K562 (cell line): ENCODE results near the gene SCP2. TPM values are rescaled to one million over a fixed set of nuclear protein-coding genes. Genes with fewer than 3 reads are reported as not detected.

Experiments used
- ATAC-seq: fragments of 200-7000 bp; cut with Tn5 transposase; 3 replicates; pipeline ENCODE4 v1.9.1; 2020; ENCODE audit warnings: moderate library complexity
- BruUV-seq: library from RNA; stranded (reverse); fragments of 400-500 nt; replicated peaks from 2 replicates; lab custom pipeline; 2021; lab: Mats Ljungman, UMichigan
- CTCF ChIA-PET: fragments of 300-600 bp; formaldehyde crosslinking; extraction: SDS; loops from one replicate; lab custom pipeline; 2021; ENCODE audit warnings: low intra/inter-chr PET ratio; lab: Yijun Ruan, JAX
- POLR2A ChIA-PET: fragments of 300-600, 350-650 bp; sonication (Branson Sonifier 250); formaldehyde crosslinking; extraction: SDS; loops from one replicate; lab custom pipeline; 2021; ENCODE audit warnings: antibody characterized with exemption, inconsistent platforms; lab: Yijun Ruan, JAX
- DNase-seq, 4 experiments: peaks; one replicate each; pipeline versions ENCODE4 v3.0.0 to v3.0.0-alpha.2; 2011 to 2018; ENCODE audit warnings: low spot score in 3 of 4, mixed read lengths in 3 of 4; ENCODE audit errors: extremely low read depth in 1 of 4
- FAIRE-seq: peaks from 2 replicates; lab custom pipeline; 2011; peaks lifted over from hg19 to GRCh38; lab: Jason Lieb, UNC
- H2AFZ ChIP-seq: 2 replicates; pipeline ENCODE4 v1.6.0; 2011; ENCODE audit warnings: low read depth, low read length, control low read depth, inconsistent platforms
- H3K27ac ChIP-seq: fragments of 200-600 bp; 3 replicates; pipeline ENCODE4 v1.8.0; 2011; ENCODE audit warnings: low read depth, mild to moderate bottlenecking, control low read depth, inconsistent platforms, low read length, moderate library complexity, mixed read lengths; ENCODE audit errors: extremely low read depth
- H3K27me3 ChIP-seq, 2 experiments: fragments of 300-600 bp in 1 of 2; 2 replicates in 1 of 2; 3 replicates in 1 of 2; pipeline versions ENCODE4 v1.6.0 to v1.8.0; 2011; ENCODE audit warnings: inconsistent platforms in 2 of 2, low read length in 2 of 2, mild to moderate bottlenecking in 1 of 2, mixed read lengths in 1 of 2, moderate library complexity in 1 of 2; ENCODE audit not compliant: control insufficient read depth in 2 of 2, insufficient read depth in 2 of 2
- H3K36me3 ChIP-seq: fragments of 300-600 bp; 3 replicates; pipeline ENCODE4 v1.8.0; 2011; ENCODE audit warnings: mild to moderate bottlenecking, low read length, inconsistent platforms; ENCODE audit not compliant: control insufficient read depth, insufficient read depth
- H3K4me1 ChIP-seq, 2 experiments: fragments of 200-600 bp in 1 of 2; replicated peaks in 1 of 2; 2 replicates in 1 of 2; 3 replicates in 1 of 2; pipeline versions ENCODE4 v1.5.1 to v1.8.0; 2011; ENCODE audit warnings: inconsistent platforms in 2 of 2, low read length in 2 of 2, mild to moderate bottlenecking in 1 of 2, mixed read lengths in 1 of 2, moderate library complexity in 1 of 2; ENCODE audit not compliant: control insufficient read depth in 2 of 2, insufficient read depth in 2 of 2
- H3K4me2 ChIP-seq: 2 replicates; pipeline ENCODE4 v1.6.1; 2011; ENCODE audit warnings: low read length, control low read depth, inconsistent platforms, mixed read lengths; ENCODE audit not compliant: insufficient read depth
- H3K4me3 ChIP-seq: fragments of 200-600 bp; sonication (generic), shearing (Covaris generic); 2 replicates; pipeline ENCODE4 v1.5.1; 2016; ENCODE audit warnings: control low read depth, inconsistent platforms
- H3K79me2 ChIP-seq: fragments of 200-600 bp; 3 replicates; pipeline ENCODE4 v1.8.0; 2011; ENCODE audit warnings: low read length, inconsistent platforms; ENCODE audit not compliant: control insufficient read depth, insufficient read depth
- H3K9ac ChIP-seq, 2 experiments: 2 replicates each; pipeline versions ENCODE4 v1.6.0 to v1.6.1; 2011; ENCODE audit warnings: low read depth in 2 of 2, low read length in 2 of 2, control low read depth in 1 of 2, inconsistent platforms in 1 of 2, mild to moderate bottlenecking in 1 of 2, mixed read lengths in 1 of 2; ENCODE audit not compliant: insufficient read depth in 1 of 2
- H3K9me1 ChIP-seq: one replicate; pipeline ENCODE4 v1.6.0; 2011; ENCODE audit warnings: inconsistent platforms, mild to moderate bottlenecking, low read length, moderate library complexity; ENCODE audit not compliant: control insufficient read depth, insufficient read depth
- H3K9me3 ChIP-seq: replicated peaks from 2 replicates; pipeline ENCODE4 v1.5.1; 2011; ENCODE audit warnings: low read depth, low read length, inconsistent platforms; ENCODE audit not compliant: control insufficient read depth, insufficient read depth
- H4K20me1 ChIP-seq: replicated peaks from 2 replicates; pipeline ENCODE4 v1.6.1; 2011; ENCODE audit warnings: low read length, inconsistent platforms, mixed read lengths; ENCODE audit not compliant: control insufficient read depth, insufficient read depth
- CBX3 ChIP-seq, 2 experiments: IDR thresholded peaks; 1 replicate in 1 of 2; 2 replicates in 1 of 2; pipeline ENCODE4 v1.6.1; 2012; ENCODE audit warnings: inconsistent platforms in 2 of 2, low read length in 2 of 2, borderline replicate concordance in 1 of 2, control low read depth in 1 of 2
- FIP1L1 ChIP-seq: fragments of 200-400 bp; formaldehyde crosslinking; IDR thresholded peaks from 2 replicates; pipeline ENCODE4 v1.6.1; 2018; ENCODE audit warnings: mild to moderate bottlenecking, low read depth, low read length; ENCODE audit not compliant: poor library complexity, severe bottlenecking
- FOXA1 ChIP-seq: fragments of 450-650 bp; IDR thresholded peaks from 2 replicates; pipeline ENCODE4 v1.6.1; 2016; ENCODE audit warnings: mild to moderate bottlenecking, borderline replicate concordance
- HDAC8 ChIP-seq: fragments of 450-650 bp; IDR thresholded peaks from 2 replicates; pipeline ENCODE4 v1.6.1; 2016; ENCODE audit warnings: mild to moderate bottlenecking, missing genetic modification characterization, moderate library complexity, missing compliant biosample characterization
- IFI16 ChIP-seq: fragments of 250-450 bp; sonication (Bioruptor Pico); IDR thresholded peaks from 2 replicates; pipeline ENCODE4 v2.1.2; 2022; ENCODE audit warnings: mild to moderate bottlenecking, inconsistent platforms
- STAT6 ChIP-seq: sonication (generic); formaldehyde crosslinking; IDR thresholded peaks from 2 replicates; pipeline ENCODE4 v1.8.1; 2023; ENCODE audit warnings: mild to moderate bottlenecking, missing genetic modification reagents
- TCF3 ChIP-seq: sonication (generic); formaldehyde crosslinking; IDR thresholded peaks from 2 replicates; pipeline ENCODE4 v1.4.0; 2020; ENCODE audit warnings: mild to moderate bottlenecking, missing genetic modification reagents
- ZNF668 ChIP-seq: fragments of 250-450 bp; sonication (Bioruptor Pico); IDR thresholded peaks from 2 replicates; pipeline ENCODE4 v1.8.0; 2022; ENCODE audit warnings: mild to moderate bottlenecking, inconsistent platforms
- WGBS: fragments of 100-300 bp; shearing (Covaris generic); methylation state at CpG from one replicate; pipeline ENCODE4 v1.1.6; 2016; ENCODE audit warnings: low coverage, mixed read lengths; ENCODE audit not compliant: insufficient coverage; ENCODE audit errors: missing lambda C conversion rate; 5-methylcytosine and 5-hydroxymethylcytosine counted together
- in situ Hi-C: fragments of 300-500 bp; cut with MboI; formaldehyde crosslinking; loops from 4 replicates; pipeline ENCODE4 v1.15.0; 2018; ENCODE audit warnings: inconsistent platforms, mixed read lengths
- intact Hi-C: fragments of 100-400 bp; cut with micrococcal nuclease; formaldehyde crosslinking; loops from 2 replicates; pipeline ENCODE4 v1.14.2; 2022
- polyA plus RNA-seq, 8 experiments: library from polyadenylated mRNA; depleted of rRNA in 4 of 8; stranded (reverse) in 5 of 8; unstranded in 3 of 8; fragments of >200 nt; fragmentation: Nextera tagmentation in 2 of 8; fragmentation: Illumina TruSeq in 1 of 8; extraction: Ambion mirVana in 2 of 8; extraction: Trizol in 1 of 8; gene quantifications; 2 replicates each; pipeline versions ENCODE4 v1.2.1 to v1.2.3, GENCODE V29; 2011 to 2014; ENCODE audit warnings: inconsistent platforms in 1 of 8, missing spikeins in 1 of 8
- total RNA-seq, 7 experiments: library from RNA; depleted of rRNA in 6 of 7; stranded (reverse); fragments of >200 nt in 6 of 7; fragmentation: Illumina TruSeq in 2 of 7; extraction: Trizol in 2 of 7; gene quantifications; 2 replicates each; pipeline versions ENCODE4 v1.2.1 to v1.2.3, GENCODE V29; 2011 to 2021; ENCODE audit warnings: low replicate concordance in 1 of 7
- TF ChIP-seq, protein P1 (sequence below): fragments of 250-450 bp; sonication (Bioruptor Pico); IDR thresholded peaks from 2 replicates; pipeline ENCODE4 v1.5.0; 2021
- TF ChIP-seq, protein P2 (sequence below): fragments of 450-650 bp; IDR thresholded peaks from 2 replicates; pipeline ENCODE4 v1.6.1; 2016

The SCP2 gene
- total and polyA plus RNA-seq, 9 of the 15 experiments (the other 6 are each of a cell fraction or from before 2014, with no cell fraction given) = 63.8 to 258 (median 106) TPM

- TF ChIP-seq FIP1L1 (no peak), STAT6 (CRISPR knock-in tag) (no peak), FOXA1 (no peak)
- TF ChIP-seq, protein P1, sequence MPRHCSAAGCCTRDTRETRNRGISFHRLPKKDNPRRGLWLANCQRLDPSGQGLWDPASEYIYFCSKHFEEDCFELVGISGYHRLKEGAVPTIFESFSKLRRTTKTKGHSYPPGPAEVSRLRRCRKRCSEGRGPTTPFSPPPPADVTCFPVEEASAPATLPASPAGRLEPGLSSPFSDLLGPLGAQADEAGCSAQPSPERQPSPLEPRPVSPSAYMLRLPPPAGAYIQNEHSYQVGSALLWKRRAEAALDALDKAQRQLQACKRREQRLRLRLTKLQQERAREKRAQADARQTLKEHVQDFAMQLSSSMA (CRISPR knock-in tag) = no peak
- TF ChIP-seq, all 486 proteins: peak for 0
Observed at GRCh38 chr1:53066891-53067738, 140.0 kb downstream of the SCP2 start (continued).

GRCh38 chr1:53067886-53068285, 140.8 kb downstream of the SCP2 start:
- Histone ChIP-seq H3K9ac (no peak overlapping the region), H3K79me2 (no peaks in the 10 kb centered on the region), H3K9me3 (no peaks in the 10 kb centered on the region), H3K4me2 (no peak overlapping the region), H3K4me1 (peaks cover 0 to 21% of the 10 kb centered on the region in 2 experiments; a peak in 2 of 5 replicates), H3K27me3 (peaks cover 14 to 52% of the 10 kb centered on the region in 2 experiments; a peak in 4 of 5 replicates), H3K27ac (no peak overlapping the region), H4K20me1 (no peaks in the 10 kb centered on the region), H3K4me3 (no peak overlapping the region), H3K9me1 (no peaks in the 10 kb centered on the region), H3K36me3 (no peaks in the 10 kb centered on the region), H2AFZ (no peak overlapping the region)
- in situ Hi-C loops = no loop called here
- POLR2A ChIA-PET = interaction anchor here (0.8 to 1.4 kb wide), 4 partner anchors 9 to 40 kb away, joined by 3 to 8 read pairs (median 4); no protein-coding TSS in a partner anchor
- BruUV-seq = no TSS peak
- CTCF ChIA-PET = no interaction called here
- DNase-seq (no peak), FAIRE-seq (no peak), ATAC-seq (no peak)
- intact Hi-C loops = loop anchor here (10.0 kb wide), 1 partner anchor 163 kb away; no protein-coding TSS in a partner anchor
- 10% methylated on average over 2 of the region's 2 CpGs for WGBS
- TF ChIP-seq HDAC8 (tag) (no peak), CBX3 (IDR thresholded peaks at IDR 0.05; ENCODE audit: borderline replicate concordance in 1 of 2, low read length in 2 of 2) (no peak), ZNF668 (CRISPR knock-in tag) (no peak), IFI16 (CRISPR knock-in tag) (no peak), TCF3 (CRISPR knock-in tag) (no peak)
- TF ChIP-seq, protein P2, sequence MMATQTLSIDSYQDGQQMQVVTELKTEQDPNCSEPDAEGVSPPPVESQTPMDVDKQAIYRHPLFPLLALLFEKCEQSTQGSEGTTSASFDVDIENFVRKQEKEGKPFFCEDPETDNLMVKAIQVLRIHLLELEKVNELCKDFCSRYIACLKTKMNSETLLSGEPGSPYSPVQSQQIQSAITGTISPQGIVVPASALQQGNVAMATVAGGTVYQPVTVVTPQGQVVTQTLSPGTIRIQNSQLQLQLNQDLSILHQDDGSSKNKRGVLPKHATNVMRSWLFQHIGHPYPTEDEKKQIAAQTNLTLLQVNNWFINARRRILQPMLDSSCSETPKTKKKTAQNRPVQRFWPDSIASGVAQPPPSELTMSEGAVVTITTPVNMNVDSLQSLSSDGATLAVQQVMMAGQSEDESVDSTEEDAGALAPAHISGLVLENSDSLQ = no peak
